CD4-positive, alpha-beta T cell treated with Interferon alpha-2 for 1 hour (primary cell): ENCODE data around the gene FAM170A.

ENCODE experiments used
- DNase-seq, 2 donors: peaks; one replicate each; pipeline ENCODE4 v3.0.0-alpha.2; 2020 to 2022

The FAM170A gene, protein sequence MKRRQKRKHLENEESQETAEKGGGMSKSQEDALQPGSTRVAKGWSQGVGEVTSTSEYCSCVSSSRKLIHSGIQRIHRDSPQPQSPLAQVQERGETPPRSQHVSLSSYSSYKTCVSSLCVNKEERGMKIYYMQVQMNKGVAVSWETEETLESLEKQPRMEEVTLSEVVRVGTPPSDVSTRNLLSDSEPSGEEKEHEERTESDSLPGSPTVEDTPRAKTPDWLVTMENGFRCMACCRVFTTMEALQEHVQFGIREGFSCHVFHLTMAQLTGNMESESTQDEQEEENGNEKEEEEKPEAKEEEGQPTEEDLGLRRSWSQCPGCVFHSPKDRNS

DNA sequence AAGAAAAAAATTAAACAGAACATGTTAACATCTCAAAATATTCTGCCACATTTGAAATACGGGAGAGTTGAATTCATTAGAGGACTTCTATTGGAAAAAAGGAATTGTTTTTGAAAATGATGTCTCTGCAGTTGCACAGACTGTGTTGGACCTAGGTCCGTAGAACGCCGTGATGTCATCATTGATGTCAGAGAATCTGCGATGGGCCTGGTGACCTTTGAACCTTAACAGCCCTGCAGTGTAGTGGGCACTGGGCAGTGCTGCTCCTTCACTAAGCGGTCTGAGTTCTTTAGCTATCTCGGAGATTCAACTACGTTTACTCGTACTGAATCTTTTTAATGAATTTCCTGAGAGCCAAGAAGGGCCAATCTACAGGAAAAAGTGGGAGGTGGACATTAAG is at the start of gene FAM170A:
Gene FAM170A, plus strand, starts transcription at position 220 of the 400 bp plus-strand sequence. CDS start 211 bp downstream, outside the sequence.
- no peak for DNase-seq

DNA sequence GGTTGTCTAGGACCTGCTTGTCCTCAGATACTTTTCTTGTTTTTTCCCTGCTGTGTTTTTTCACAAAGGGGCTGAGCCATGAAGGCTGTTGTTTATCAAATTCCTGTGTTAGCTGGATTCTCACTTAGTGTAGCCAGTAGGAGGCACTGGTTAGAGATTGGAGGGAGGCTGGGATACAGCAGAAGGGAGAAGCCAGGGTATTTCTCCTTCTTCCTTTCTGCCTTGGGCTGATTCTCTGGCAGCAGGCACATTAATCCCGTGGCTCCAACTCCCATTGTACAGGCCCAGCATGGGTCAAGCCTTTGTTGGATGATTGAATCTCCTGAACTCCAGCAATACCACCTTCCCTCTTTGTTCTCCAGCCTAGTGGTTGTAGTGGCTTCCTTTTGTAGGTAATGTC is 46.4 kb upstream of the FAM170A start:
- no peak for DNase-seq

DNA sequence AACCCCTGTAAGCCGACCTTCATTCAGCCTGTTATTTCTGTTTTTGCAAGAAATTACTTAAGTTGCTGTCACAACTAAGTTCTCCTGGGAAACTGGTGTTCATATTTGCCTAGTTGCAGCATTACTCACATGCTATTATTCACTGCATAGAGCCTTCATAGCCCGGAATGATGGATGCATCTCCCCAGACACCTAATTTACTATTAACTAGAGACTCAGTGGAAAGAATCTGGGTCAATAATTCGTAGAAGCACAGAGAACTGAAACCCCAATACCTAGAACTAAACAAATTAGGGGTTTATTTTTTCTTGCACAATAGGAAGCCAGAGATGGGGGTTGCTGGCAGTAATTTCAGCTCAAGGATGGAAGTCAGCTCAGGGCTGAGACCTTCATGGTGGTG is 45.7 kb upstream of the FAM170A start:
- no peak for DNase-seq

DNA sequence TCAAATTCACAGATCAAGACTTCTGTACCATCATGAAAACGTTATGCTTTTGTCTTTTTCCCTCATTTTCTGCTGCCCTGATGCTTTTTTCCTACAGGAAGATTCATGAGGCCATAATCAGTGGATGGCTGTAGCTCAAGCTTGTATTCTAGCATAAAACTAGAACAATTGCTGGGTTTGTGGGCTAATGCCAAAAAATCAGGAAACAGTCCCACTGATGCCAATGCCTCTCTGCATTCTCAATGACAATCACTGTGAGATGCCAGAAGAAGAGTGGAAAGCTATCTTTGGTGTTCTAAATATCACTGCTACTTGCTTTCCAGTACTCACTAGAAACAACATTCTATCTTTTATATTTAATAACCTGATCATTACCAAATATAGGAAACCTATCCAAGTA is 33.3 kb upstream of the FAM170A start:
- DNase-seq = no peak

DNA sequence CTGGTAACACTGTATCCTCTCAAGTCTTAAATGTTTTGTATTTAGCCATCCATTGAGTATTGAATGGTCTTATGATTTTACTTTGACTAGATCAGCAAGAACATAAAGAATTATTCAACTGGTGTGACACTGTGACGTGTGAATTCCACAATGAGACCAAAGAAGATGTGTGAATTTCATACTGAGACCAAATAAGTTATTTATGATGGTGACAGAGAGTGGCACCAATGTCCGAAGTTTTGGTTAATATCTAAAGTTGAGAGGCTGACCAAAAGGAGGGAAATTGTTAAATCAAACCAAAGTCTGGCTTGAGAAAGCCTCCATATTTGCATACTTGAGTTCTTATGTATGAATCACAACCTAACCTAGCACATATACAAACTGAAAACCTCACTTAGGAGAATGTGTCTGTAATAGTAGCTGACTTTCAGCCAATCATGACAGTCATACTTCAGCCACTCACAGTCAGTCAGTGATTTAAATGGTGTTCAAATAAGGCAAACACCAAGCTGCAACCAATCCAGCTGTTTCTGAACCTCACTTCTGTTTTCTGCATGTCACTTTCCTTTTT is 31.5 kb upstream of the FAM170A start:
- no peak for DNase-seq

DNA sequence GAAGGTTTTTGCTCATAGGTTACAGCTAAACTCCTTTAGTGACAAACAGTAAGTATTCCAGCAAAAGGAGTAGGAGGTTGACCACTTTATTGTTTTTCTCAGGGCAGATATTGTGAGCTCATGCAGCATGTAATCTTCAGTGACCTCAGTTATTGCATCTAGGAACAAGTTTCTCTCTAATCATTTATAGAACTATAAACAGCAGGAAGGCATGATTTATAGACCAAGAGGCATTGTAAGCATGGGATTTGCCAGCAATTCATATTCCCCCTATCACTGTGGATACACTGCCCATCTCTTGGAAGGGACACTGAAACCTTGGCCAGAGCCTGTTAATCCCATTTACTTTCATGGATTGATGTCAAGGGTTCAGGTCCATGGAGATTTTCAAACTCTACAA is 15.4 kb upstream of the FAM170A start:
- no peak for DNase-seq

DNA sequence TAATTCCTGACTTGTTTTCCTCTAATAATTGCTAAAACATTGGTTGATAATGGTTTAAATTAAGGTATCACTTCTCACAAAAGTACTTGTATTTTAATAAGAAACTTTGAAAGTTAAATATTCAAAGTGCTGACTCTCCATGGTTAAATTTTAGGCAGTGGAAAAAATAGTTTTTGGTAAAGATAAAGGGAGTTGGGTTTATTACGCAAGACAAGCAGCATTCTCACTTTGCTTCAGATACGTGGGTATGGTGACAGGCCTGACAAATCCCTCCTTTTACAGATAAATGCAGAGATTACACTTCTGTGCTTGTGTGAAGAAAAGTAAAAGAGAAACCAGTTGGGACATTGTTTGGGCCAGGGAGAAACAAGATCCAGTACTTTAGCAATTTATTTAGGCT is 14.5 kb upstream of the FAM170A start:
- DNase-seq = no peak

DNA sequence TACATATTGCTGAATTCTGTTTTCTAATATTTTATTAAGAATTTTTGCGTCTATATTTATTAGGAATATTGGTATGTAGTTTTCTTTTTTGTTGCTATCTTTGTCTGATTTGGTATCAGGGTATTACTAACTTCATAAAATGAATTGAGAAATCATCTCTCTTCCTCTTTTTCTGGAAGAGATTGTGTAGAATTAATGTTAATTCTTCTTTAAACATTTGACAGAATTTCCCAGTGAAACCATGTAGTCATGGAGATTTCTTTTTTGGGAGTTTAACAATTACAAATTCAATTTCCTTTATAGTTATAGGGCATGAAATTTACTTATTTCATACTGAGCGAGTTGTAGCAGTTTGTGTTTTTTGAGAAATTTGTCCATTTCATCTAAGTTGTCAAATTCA is 3.3 kb upstream of the FAM170A start:
- DNase-seq = no peak

DNA sequence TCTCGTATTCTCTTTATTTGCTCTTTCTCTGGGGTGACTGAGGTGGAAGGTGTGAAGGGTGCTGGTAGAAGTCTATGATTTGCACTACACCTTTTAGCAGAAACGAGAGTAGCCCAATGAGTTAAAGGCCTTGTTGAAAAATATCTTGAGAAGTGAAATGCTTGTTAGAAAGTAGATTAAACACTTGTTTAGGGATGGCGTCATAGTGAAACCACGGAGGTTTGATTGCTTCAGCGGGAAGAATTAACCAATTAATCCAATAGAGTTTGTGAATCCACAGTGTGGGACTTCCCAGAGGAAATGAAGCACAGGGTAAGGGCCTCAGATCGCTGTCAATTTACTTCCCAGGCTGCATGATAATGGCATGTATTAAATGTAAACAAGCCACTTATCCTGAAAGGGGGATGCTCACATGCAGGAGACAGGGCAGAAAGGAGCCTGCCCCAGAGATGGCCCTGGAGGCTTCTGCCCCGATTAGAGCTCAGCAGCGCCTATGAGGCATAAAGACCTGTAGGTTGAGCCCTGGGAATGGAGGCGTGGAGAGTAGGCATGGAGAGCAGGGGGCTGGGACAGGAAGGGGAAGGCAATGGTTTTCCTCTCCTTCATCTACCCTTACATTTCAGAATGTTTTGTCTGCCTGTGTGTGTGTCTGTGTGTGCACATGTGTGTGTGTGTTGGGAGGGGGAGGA is 1.5 kb downstream of the FAM170A start:
- no peak for DNase-seq

DNA sequence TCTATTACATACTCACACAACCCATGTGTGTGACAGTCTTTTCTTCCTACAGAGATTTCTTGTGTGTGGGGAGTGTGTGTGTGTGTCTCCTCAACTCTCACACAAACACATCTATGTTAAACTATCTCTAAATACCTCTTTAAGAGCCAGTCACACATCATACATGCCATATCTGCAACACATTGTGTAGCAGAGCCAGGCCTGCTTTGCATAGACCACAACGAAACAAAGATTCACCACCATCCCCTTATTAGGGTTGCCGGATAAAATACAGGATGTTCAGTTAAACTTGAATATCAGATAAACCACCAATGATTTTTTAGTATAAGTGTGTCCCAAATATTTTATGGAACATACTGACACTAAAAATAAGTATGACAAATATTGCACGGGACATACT is 2.3 kb downstream of the FAM170A start:
- no peak for DNase-seq

DNA sequence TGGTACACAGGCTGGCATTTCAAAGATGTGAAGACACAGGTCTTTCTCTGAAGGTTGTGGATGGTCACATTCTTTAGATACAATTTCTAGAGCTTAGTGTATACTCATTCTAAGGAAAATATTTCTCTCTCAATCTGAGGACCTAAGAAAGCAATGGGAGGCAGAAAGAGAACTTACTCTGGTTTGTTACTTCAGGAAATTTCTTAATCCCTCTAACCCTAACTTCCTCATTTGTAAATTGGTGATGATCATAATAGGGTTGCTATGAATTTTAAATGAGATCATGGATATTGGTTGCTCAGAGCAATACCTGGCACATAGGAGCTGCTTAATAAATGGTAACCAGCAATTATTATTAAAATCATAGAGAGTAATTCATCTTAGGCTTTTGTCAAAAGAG is 22.1 kb downstream of the FAM170A start:
- DNase-seq = no peak

DNA sequence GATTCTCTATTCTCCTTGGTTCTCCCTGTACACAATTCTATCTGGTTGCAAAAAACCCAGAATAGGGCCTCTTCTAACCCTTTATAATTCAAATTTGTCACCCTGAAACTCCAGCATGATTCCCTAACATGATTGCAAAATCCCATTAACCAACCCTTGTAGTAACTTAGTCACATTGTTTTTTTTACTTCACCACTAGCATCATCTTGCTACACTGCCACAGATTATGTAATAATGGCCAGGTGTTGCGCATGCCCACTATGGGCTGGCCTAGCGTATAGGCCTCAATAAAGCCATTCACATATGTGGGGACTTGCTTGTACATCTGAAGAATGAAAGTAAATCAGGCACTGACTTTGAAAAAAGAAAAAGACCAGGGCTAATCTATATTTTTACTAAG is 25.7 kb downstream of the FAM170A start:
- DNase-seq = peak in 1 of 2 donors; percentile 42

DNA sequence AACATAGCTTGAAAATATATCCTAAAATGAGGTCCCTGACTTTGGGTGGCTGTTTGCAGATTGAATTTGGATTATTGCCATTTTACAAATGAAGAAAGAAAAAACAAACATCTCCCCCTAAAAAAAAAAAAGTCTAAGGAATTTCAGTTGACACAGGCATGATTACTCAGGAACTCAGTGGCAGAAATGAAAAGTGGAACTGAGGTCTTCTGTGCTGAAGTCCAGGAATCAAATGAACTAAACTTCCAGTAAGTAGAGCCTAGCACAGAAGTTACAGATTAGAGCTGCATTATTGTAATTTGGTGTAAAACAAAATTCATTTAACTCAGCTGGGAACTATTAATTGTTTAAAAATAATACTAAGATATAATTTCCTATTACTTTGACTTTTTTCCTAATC is 26.7 kb downstream of the FAM170A start:
- no peak for DNase-seq

DNA sequence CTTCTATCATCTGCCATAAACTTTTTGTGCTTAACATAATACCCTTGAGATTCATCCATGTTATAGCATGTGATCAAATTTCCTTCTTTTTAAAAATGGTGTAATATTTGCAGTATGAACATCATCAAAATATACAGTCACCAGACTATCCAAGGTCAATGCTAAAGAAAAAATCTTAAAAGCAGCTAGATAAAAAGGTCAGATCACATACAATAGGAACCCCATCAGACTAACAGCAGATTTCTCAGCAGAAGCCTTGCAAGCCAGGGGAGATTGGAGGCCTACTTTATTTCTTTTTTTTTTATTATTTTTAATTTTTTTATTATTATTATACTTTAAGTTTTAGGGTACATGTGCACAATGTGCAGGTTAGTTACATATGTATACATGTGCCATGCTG is 37.2 kb downstream of the FAM170A start:
- no peak for DNase-seq

DNA sequence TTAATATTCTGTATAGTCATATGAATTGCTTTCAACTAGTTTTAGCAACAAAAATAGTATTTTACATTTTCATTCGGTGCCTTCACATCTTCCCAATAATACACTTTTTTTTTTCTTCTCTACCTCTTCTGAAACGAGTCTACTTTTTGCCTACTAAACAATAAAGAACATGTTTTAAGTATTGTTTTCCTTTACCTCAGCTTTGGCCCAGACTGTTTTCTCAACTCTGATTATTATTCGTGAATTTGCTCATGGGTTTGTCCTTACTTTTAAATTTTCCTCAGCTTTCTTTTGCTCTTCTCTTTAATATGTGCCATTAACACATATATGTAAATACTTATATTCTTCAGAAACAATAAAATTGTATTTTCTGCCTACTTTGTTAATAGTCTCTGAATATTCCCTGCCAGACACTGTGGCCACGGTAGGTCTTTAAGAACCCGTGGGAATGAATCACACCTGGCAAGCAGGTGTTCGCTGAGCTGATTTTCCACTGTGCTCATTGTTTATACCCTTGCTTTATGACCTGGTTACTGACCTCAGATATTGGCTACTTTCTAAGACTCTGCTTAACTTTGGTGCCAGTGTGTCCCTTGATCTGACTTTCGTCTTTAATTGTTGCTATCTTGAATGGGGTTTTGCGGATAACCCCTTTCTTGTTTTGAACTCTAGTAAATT is 49.1 kb downstream of the FAM170A start:
- DNase-seq = no peak

DNA sequence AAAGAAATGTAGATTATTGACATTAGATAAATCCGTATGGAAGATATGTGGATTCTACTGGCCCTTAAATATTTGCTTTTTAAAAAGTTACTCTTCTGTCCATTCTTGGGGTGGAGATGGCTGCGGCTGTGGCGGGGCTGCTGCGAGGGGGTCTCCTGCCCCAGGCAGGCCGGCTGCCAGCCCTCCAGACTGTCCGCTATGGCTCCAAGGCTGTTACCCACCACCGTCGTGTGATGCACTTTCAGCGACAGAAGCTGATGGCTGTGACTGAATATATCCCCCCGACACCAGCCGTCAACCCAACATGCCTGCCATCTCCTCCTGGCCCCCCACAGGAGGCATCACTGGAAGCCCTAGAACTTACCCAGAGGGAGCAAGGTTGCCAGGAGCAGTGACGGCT is 50.7 kb downstream of the FAM170A start:
- no peak for DNase-seq

DNA sequence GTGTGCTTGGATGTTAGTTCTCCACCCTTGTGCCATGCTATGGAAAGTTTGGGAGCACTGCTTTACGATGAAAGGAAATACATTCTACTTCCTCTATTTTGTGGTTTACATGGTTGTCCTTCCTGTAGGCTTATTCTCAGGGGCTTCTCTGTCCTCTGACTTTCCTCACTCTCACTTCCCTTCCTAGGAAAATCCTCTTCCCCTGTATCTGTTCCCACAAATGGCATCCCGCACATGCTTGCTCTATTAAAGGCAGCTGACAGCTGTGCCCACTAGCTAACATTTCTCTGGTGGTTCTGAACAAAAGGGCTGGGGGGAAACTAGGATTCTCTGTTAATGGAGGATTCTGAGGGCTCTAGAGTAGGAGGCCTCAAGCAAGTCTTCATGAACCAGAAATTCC is 52.4 kb downstream of the FAM170A start:
- no peak for DNase-seq

DNA sequence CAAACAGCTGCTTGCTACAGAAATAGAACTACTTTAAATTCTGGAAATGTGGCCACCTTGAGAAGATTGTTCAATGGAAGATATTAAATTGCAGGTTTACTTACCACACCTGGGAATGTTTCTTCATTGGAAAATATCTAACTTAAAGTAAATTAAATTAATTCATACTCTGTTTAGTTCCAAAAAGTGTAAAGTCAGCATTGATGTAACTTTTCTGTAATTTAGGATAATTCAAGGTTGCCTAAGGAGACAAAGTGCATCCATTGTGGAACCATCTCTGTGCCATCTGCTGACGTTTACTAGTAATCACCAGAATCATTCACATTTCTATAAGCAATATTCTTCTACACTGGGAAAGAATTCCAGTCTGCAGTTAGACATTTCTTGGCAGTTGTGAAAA is 53.0 kb downstream of the FAM170A start:
- no peak for DNase-seq
